ENCODE results near the gene ESRRA.

Gene ESRRA

DNA sequence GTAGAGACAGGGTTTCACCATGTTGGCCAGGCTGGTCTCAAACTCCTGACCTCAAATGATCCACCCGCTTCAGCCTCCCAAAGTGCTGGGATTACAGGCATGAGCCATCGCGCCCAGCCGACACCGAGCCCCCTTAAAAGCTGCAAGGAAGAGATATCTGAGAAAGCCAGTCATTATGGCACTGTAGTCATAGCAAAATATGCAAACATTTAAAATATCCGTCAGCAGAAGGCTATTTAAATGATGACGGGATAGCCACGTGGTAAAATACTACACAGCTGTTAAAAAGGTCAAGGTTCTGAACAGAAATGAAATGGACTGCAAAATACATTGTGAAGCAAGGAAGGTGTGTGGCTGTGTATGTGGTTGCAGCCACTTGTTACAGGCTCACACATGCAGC, 28.2 kb downstream of the ESRRA start:
- no peak for DNase-seq (ENCODE audit: low spot score)

DNA sequence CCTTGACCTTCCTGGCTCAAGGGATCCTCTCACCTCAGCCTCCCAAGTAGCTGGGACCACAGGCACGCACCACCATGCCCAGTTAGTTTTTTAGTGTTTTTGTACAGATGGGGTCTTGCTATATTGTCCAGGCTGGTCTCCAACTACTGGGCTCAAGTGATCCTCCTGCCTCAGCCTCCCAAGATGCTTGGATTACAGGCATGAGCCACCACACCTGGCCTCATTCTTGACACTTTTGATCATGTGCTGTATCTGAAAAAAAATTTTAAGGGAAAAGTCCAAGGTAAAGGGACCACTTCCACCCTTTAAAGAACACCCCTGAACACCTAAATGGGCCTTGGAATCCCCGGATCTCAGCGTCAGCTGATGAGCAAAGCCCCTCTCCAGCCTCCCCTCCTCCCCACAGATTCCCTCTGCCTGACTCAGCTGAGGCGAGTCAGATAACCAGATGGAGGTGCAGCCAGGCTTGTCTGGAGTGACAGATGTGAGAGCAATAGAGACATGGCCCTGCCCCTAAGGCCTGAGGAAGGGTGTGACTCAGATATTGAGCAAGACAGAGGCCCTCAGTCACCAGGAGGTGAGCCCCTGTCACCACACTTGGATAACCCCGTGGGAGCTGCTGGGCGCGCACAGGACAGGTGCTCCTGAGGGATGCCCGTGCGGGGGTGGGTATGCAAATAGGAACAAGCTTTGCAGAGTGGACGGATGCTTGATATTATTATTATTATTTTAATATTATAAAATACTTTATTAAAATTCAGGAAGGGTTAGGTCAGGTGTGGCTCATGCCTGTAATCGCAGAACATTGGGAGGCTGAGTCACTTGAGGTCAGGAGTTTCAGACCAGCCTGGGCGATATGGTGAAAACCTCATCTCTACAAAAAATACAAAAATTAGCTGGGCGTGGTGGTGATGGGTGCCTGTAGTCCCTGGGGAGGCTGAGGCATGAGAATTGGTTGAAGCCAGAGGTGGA, 29.7 kb downstream of the ESRRA start:
- peak; percentile 41 for DNase-seq (ENCODE audit: low spot score)

DNA sequence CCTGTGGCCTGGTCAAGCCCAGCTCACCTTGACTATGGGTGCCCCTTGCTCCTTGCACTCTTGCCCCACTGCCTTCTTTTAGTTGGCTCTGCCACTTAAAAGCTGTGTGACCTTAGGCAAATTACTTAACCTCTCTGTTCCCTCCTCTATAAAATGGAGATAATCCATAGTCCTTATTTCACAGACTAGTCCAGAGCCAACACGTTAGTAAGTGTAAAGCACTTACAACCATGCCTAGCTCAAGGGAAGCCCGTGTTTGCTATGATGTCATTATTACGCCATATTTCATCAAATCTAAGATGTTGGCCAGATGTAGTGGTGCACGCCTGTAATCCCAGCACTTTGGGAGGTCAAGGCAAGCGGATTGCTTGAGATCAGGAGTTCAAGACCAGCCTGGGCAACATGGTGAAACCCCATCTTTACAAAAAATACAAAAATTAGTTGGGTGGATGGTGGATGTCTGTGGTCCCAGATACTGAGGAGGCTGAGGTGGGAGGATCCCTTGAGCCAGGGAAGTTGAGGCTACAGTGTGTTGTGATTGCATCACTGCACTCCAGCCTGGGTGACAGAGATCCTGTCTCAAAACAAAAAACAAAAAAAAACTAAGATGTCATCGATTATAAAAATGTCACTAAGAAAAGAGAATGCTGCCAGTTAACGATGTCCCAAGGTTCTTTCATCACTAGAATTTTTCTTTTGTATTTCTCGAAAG, 32.4 kb downstream of the ESRRA start:
- no peak for DNase-seq (ENCODE audit: low spot score)

DNA sequence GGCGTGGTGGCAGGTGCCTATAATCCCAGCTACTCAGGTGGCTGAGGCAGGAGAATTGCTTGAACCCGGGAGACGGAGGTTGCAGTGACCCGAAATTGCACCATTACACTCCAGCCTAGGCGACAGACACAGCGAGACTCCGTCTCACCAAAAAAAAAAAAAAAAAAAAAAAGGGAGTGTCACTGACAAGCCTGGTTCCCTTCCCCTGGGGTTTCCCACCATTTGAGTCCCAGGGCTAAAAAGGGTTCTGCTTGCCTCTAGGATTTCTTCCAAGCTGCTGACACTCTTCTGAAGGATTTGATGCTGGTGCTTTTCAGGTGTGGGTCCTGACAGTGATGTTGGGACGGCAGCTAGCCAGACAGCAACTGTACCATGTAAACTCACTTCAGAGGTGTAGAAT, 33.4 kb downstream of the ESRRA start:
- no peak for DNase-seq (ENCODE audit: low spot score)

DNA sequence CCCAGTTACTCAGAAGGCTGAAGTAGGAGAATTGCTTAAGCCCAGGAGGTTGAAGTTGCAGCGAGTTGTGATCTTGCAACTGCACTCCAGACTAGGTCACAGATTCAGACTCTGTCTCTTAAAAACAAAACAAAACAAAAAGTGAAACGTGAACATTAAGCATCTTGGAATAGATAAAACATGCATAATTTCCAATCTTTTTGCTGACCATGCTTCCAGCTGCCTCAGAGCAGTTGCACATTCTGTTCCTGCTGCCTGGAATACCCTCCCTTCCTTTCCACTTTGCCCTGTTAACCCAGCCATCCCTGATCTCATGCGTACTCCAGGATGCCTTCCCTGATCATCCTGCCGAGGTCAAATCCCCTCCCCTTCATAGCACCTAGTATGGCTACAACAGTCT, 34.0 kb downstream of the ESRRA start:
- DNase-seq (ENCODE audit: low spot score), result no peak

DNA sequence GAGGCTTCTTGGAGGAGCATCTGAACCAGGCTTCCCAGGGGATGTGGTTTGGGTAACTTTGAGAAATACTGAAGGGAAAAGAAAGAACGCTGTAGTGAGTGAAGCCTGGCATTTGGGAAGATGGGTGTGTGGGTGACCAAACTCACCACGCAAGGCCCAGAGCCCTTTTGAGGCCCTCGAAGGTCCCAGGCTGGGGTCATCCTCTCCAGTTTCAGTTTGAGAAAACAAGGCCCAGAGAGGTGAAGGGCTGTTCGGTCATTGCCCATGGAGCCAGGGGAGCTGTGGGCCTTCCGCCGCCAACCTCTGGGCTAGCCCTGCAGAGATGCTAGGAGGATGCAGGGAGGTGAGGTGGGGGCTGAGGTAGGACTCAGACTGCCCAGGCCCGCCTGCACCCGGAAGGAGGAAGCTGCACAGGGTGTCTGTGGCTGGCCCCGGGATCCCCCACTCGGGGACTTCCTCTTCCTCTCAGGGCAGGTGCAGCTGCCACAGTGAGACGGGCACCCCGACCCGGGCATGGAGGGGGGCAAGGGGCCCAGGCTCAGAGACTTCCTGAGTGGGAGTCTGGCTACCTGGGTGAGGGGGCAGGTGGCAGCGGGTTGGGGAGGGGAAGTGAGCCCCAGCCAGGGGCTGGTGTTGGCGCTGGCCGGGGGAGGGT, 34.6 kb downstream of the ESRRA start, which contains the start of gene CCDC88B:
Gene CCDC88B (plus strand): TSS at position 451 of the 655 bp plus-strand sequence. CDS start 63 bp downstream, at position 514.
- no peak for DNase-seq (ENCODE audit: low spot score)

DNA sequence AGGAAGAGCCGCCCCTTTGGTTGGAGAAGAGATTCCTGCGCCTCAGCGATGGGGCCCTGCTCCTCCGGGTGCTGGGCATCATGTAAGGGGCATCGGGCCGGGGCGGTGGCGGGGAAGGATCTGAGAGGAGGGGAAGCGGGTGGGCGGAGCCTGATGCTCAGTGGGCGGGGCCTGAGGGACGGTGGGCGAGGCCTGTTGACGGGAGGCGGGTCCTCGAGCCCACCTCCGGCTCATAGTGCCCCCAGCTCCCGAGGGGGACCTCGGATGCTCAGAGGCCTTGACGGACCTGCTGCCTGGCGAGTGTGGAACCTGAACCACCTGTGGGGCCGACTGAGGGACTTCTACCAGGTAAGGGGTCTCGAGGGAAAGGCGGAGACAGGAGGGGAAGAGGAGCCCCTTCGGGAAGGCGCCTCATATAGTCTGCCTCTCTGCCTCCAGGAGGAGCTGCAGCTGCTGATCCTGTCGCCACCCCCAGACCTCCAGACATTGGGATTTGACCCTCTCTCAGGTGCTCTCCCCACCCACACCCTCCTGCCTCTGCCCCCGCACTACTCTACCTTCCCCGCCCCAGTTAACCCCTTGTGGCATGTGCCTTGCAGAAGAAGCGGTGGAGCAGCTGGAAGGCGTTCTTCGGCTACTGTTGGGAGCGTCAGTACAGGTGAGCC, 35.5 kb downstream of the ESRRA start:
- DNase-seq (ENCODE audit: low spot score), result no peak

DNA sequence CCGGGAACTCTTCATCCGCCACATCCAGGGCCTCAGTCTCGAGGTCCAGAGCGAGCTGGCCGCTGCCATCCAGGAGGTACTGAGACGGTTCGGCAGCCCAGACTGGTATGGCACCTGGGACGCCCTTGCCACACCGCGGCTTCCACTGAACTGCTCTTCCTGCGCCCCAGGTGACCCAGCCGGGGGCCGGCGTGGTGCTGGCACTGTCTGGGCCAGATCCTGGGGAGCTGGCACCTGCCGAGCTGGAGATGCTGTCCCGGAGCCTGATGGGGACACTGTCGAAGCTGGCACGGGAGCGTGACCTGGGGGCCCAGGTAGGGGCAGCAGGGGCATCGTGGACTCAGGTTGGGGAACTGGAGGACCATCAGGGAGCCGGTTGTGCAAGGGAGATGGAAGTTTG, 36.1 kb downstream of the ESRRA start:
- DNase-seq (ENCODE audit: low spot score), result no peak

DNA sequence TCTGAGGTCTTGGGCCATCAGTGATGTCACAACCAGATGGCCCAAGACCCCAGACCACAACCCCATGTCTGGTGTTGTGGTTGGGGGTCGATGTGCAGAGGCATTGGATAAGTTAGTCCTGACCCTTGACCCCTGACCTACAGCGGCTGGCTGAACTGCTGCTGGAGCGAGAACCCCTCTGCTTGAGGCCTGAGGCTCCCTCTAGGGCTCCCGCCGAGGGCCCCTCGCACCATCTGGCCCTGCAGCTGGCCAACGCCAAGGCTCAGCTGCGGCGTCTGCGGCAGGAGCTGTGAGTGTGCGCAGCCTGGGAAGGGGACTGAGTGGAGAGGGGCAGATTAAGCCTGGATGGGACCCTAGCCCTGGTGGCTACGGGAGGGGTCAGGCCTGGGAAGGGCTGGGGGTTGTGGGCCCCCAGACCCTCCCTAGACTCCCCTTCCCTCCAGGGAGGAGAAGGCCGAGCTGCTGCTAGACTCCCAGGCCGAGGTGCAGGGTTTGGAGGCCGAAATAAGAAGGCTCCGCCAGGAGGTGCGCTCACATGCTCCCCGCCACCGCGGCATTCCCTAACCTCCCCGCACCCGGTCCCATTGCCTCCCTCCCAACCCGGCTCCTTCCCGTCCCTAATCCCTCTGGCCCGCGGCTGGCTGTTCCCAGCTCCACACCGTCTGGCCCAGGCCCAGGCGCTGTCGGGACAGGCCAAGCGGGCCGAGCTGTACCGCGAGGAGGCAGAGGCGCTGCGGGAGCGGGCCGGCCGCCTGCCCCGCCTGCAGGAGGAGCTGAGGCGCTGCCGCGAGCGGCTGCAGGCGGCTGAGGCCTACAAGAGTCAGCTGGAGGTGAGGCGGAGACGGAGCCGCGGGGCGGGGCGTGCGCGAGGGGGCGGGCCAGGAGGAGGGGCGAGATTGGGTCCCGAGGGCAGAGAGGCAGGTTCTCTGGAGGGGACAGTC, 36.8 kb downstream of the ESRRA start:
- DNase-seq (ENCODE audit: low spot score), result peak; percentile 92

DNA sequence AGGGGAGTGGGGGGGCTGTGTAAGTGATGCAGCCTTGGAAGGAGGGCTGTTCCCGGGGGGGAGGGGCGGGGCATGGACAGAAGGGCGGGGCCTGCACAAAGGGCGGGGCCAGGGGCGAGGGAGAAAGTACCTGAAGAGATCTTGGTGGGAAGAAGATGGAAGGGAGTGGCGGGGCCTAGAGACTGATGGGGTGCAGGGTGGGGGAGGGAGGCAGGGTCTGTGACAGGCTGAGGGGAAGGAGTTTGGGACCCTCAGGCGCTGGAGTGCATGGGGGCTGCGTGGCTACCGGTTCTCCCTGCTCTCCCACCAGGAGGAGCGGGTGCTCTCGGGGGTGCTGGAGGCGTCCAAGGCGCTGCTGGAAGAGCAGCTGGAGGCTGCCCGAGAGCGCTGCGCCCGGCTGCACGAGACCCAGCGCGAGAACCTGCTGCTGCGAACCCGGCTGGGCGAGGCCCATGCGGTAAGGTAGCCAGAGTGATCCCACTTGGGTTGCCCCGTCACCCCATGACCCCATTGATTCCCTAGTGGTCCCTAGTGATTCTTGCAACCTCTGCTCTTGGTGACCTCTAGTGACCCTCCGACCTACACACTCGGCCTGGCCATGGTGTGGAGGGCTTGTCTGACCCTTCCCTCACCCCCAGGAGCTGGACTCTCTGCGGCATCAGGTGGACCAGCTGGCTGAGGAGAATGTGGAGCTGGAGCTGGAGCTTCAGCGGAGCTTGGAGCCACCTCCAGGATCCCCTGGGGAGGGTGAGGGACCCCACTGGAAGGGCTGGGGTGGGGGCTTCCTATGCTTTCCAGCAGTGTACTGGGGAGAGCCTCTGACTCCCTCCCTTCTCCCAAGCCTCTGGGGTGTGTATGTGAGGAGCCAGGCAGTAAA, 37.8 kb downstream of the ESRRA start:
- DNase-seq (ENCODE audit: low spot score), result peak; percentile 32

DNA sequence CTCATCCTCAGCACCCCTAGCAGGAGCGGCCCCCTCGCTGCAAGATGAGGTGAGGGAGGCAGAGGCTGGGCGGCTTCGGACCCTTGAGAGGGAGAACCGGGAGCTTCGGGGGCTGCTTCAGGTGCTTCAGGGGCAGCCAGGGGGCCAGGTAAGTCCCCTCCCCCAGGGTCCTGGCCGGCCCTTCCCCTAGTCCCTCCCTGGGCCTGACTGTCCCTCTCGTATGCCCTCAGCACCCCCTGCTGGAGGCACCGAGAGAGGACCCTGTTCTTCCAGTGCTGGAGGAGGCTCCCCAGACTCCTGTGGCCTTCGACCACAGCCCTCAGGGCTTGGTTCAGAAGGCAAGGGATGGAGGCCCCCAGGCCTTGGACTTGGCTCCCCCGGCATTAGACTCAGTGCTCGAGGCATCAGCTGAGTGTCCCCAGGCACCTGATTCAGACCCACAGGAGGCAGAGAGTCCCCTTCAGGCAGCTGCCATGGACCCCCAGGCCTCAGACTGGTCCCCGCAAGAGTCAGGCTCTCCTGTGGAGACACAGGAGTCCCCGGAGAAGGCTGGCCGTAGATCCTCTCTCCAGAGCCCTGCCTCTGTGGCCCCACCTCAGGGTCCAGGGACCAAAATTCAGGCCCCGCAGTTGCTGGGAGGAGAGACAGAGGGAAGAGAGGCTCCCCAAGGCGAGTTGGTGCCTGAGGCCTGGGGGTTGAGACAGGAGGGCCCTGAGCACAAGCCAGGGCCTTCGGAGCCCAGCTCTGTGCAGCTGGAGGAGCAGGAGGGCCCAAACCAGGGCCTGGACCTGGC, 38.6 kb downstream of the ESRRA start:
- DNase-seq (ENCODE audit: low spot score), result no peak

DNA sequence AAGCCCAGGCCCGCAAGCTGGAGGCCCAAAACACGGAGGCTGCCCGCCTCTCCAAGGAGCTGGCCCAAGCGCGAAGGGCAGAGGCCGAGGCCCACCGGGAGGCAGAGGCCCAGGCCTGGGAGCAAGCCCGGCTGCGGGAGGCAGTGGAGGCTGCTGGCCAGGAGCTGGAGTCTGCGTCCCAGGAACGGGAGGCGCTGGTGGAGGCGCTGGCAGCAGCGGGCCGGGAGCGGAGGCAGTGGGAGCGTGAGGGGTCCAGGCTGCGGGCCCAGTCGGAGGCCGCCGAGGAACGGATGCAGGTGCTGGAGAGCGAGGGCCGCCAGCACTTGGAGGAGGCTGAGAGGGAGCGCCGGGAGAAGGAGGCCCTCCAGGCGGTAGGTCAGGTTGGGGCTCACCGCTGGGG, 39.5 kb downstream of the ESRRA start:
- DNase-seq (ENCODE audit: low spot score), result no peak

DNA sequence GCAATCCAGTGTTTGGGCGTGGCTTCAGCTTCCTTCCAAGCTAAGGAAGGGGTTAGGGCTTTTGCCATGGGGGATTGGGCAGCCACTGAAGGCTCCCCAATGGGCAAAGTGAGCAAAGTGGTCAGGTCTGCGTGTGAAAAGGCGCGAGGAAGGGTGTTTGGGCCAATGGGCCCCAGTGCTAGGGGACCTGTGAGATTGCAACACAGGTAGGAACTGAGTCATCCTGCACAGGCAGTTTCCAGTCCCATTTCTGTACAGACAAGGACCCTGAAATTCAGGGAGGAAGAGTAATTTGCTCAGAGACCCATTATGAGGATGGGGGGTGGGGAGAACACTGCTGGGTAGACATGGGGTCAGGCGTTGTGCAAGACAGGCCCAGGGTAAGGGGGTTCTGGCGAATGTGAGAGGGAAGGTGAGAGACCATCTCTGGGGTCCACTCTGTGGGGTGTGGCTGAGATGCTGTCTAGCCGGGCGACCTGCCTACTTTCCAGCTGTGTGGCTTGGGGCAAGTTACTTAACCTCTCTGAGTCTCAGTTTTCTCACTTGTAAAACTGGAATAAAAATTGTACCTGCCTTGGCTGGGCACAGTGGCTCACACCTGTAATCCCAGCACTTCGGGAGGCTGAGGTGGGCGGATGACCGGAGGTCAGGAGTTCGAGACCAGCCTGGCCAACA, 42.0 kb downstream of the ESRRA start:
- DNase-seq (ENCODE audit: low spot score), result no peak

DNA sequence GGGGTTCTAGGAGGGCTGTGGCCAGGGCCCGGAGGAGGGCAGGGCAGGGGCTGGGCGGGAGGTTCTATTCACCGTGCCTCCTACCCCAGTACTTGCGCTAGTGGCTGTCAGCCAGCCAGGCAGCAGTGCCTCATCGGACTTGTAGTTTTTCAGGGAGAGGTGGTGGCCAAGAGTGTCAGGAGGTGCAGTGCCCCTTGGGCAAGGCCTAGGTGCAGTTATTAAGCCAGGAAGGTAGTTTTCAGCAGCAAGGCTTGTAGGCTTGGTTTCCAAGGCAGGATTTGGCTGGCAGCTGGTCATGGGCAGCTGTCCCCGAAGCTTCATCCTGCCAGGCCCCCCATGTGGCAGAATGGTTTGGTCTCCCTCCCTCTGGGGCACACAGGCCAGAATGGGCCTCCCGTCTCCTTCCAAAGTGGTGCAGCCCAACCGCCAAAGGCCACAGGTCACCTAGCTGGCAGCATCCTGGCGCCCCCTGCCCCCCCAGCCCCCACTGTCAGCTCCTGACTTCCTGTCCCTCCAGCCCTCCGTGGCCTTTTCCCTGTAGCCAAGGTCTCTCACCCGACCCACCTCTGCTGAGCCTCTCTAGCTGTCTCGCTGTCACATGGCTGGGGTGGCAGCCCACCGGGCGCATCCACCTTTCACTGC, 43.2 kb downstream of the ESRRA start:
- no peak for DNase-seq (ENCODE audit: low spot score)

DNA sequence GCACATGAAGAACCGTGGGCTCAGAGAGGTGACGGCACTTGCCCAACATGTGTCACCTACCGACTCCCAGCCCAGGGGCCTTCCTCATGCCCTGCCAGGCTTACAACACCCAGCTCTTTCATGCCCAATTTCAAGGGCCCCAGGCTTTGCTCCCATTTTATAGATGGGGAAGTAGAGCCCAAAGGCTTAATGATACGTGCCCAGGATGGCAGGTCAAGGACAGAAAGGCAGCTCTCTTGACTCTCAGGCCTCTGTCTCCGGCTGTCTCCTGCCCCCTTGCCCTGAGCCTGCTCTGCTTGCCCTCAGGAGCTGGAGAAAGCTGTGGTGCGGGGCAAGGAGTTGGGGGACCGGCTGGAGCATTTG, 43.7 kb downstream of the ESRRA start:
- DNase-seq (ENCODE audit: low spot score), result no peak

DNA sequence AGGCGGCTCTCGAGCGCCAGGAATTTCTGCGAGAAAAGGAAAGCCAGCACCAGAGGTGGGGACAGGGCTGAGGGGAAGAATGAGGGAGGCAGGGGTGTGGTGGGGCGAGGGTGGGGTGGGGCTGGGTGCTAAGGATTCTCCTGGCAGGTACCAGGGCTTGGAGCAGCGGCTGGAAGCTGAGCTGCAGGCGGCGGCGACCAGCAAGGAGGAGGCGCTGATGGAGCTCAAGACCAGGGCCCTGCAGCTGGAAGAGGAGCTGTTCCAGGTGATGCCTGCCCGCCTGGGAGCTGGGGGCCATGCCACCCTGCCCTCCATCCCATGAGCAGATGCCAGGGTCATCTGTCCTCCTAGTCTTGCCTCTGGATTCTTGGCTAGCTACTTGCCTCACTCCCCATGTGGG, 44.1 kb downstream of the ESRRA start:
- DNase-seq (ENCODE audit: low spot score), result no peak

DNA sequence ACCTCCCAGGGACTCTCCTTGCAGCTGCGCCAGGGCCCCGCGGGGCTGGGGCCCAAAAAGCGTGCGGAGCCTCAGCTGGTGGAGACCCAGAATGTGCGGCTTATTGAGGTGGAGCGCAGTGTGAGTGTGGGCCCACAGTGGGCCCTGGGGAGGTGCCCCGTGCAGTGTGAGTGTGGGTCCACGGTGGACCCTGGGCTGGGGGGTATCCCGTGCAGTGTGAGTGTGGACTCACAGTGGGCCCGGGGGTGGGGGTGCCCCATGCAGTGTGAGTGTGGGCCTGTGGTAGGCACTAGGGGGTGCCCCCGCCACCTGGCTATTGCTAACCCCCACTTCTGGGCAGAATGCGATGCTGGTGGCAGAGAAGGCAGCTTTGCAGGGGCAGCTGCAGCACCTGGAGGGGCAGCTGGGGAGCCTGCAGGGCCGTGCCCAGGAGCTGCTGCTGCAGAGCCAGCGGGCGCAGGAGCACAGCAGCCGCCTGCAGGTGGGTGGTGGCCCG, 45.9 kb downstream of the ESRRA start:
- DNase-seq (ENCODE audit: low spot score), result no peak

Data from COLO829 (cell line).